ENCODE data around the gene MAP7.
"Not testable (repeated sequence)": the region's sequence is repeated elsewhere in the genome, so short reads cannot be mapped to it uniquely, and the experiment has no call there.

The MAP7 gene

DNA sequence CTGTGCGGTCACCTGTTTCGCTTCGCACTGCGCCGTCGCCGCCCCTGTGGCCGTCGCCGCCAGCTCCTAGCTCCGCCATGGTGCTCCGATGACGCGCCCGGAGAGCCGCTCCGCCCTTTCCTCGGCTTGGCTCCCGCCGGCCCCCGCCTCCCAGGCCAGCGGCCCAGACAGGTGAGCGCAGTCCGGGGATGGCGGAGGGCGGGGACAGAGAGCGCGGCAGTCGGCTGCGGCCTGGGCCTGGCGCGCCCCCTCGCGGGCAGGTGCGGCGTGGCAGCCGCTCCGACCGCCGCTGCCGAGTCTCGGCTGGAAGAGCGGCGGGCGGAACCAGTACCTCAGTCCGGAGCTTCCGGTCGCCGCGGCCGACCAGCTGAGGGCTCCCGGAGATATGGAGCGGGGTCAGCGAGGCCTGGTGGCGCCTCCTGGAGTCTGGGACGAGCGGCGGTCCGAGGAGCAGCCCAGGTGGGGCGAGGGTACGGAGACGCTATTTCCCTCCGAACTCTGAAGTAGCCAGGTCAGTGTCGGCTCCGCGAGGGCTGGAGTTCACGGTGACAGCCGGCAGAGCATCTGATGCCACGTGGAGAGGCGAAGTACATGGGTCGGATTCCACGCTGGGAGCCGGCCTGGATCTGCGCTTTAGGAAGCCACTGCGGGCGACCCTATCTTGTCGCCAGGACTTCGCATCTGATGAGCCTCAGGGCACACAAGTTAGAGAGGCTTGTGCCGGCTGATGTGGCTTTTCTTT, at the start of gene MAP7:
TSS of gene MAP7 (minus strand) at position 93 of the 742 bp plus-strand sequence. CDS start at position 79, 14 bp downstream.
- peak; percentile 86 for DNase-seq

DNA sequence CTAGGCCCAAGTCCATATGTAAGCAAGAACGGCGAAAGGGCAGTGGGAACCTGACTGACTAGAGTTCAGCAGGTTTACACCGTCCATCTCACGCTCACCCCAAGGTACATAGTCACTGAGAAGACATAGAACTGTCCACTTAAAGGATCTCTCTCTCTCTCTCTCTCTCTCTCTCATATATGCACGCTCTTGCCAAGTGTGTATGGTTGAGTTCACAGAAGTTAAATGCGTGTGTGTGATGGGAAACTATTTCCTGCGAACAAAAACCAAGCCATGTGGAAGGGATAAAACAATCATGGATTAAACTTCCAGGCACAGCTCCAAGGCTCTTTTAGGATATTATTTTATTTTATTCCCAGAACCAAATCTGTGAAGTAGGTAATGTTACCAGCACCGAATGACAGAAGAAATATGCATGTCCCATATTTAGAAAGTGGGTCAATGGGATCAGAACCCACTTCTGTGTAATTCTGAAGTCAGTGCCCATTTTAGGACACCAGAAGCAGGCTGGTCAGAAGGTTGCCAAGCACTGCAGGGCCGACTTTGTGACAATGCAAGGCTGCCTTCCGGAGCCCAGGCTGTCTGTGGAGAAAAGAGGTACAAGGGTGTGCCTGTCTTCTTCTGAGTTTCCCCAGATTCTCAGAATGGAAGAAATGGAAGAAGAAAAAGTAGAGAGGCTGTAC, 49.2 kb upstream of the MAP7 start:
- DNase-seq = no peak

DNA sequence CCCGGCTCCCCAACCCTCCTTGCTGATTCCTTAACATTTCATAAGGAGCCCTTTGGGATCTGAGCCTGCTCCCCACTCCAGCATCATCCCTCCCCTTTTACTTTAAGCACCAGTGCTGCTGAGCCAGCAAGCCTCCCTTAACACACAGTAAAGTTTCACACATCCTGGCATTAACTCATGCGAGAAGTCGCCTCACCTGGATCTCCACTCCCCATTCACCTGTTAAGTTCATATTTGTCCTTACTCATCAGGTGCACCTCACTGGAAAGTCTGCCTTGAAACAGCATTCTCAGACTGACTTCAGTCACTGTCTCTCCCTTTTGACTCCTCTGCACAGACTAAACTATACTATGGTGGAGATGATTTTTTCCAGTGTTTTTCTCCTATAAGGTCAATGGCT, 47.8 kb upstream of the MAP7 start:
- DNase-seq = no peak

DNA sequence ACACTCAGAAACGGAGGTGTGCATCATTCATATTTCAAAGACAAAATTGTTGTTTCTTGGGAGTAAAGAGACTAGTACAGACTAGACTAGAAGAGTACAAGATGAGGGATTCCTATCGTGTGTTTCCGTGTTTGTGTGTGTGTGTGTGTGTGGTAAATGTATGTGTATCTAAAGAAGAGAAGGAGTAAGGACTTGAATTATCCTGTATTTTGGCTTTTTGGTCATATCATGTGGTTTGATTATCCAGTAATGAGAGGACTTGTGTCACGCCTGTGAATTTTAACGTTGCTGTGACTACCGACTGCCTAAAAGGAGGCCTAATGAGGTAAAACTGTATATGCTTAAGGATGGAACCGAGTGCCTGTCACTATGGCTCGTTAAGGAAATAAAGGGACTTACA, 44.4 kb upstream of the MAP7 start:
- DNase-seq = no peak

DNA sequence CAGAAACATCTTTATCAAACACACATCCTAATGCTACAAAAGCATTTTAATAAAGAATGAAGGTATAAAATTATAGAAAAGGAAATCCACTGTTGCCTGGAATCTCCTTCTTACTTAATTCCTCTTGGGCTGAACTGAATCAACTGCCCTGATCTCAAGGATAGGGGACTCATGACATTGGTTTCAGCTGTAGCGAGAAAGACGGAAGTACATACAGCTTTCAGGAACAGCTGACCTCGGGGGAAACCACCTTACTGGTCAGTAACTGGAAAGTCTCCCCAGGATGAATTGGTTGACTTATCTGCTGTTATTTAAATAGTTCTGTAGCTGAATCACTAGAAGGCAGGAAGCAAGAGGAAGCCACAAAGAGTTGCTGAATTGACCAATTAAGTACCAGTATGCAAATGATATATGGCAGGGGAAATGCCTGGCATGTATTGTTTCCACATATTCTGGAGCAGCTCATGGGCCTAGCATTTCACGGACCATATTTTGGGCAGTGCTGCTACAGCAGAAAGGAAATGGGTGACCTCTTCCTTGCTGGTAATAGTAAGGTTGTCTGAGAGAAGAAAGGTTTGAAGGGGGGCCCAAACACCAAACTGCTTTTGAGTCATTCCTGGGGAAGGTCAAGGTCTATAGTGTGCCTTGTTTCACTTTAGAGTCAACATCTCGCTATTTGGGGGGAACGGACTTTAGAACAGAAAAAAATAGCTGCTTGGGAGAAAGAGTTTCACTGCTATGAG, 43.7 kb upstream of the MAP7 start:
- DNase-seq = no peak

DNA sequence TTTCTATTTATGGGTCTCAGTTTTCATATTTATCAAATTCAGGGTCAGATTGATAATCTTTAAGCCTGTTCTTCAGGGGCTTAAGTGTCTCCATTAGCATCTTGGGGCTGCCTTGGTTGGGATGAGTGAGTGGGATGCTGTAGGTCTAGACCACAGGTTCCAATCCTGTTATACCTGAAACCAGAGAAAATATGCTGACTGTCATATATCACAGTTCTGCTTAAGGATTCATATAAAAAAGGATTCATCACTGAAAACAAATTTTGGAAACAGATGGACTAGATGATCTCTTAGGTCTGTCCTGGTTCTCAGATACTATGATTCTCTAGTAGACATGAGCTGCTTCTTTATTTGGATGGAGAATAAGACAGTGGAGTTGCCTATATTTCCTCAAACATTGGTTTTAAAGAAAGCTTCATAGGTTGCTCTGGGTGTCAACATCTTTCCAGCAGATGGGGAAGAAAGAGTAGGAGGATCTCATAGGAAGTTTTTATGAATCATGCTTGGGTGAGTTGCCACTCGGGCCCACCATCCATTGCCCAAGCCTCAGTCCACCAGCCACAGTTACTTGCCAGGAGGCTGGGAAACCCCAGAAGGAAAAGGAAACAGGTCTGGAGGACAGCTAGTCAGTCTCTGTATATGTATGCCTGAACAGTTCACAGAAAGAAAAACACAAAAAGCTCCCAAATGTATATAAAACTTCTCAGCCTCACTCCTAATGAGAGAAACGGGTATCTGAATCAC, 42.9 kb upstream of the MAP7 start:
- DNase-seq = no peak

DNA sequence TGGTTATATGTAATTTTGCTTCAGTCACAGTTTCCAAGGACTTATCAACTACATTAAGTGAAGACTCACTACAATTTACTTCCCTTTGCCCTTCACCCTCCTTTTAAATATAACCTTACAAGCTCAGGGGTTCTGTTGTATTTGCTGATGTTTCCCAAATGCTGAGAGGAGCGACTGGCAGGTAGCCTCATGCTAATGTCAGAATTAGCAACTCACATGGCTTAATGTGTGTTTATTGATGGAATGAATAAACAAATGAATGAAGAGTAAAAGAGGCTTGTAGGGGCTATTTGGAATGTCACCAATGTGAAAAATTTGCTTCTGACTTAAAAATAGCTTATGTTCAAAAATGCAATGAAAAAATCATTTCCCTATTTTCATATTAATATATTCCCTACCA, 41.4 kb upstream of the MAP7 start:
- no peak for DNase-seq

DNA sequence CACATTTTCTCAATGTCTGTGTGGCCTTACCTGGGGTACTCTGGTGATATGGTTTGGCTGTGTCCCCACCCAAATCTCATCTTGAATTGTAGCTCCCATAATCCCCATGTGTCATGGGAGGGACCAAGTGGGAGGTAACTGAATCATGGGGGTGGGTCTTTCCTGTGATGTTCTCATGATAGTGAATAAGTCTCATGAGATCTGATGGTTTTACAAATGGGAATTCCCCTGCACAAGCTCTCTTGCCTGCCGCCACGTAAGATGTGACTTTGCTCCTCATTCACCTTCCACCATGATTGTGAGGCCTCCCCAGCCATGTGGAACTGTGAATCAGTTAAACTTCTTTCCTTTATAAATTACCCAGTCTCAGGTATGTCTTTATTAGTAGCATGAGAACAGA, 40.6 kb upstream of the MAP7 start:
- DNase-seq = not testable (repeated sequence)

DNA sequence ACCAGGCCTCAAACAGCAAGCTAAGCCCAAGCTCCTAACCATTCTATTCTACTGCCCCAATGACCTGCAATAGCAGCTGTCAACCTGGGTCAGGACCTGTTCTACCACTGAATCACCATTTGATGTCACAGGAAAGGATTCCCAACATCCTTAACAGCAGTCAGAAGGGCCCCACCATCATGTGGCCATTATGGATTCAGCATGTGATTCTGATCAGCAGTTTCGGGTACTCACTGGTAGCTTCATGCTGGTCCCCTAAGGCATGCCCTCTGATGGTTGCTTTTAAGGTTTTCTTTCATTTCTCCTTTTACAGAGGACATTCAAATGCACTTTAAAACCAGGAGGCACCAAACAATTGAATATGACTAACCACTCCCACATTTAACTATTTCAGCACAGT, 37.3 kb upstream of the MAP7 start:
- no peak for DNase-seq

DNA sequence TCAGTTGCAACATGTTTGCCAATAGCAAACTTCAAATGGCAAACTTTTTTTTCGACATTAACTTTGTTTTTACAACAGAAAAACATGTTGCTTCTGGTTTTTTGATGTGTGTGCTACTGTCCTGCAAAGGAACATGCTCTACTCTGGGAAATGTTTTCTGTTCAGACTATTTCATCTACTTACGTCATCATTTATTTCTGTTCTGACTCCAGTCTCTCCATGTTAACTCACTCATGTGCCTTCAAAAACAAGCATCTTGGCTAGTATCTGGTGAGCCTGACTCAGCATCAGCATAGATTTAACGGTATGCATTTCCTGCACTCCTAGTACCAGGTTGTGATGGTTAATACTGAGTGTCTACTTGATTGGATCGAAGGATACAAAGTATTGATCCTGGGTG, 36.1 kb upstream of the MAP7 start:
- no peak for DNase-seq

DNA sequence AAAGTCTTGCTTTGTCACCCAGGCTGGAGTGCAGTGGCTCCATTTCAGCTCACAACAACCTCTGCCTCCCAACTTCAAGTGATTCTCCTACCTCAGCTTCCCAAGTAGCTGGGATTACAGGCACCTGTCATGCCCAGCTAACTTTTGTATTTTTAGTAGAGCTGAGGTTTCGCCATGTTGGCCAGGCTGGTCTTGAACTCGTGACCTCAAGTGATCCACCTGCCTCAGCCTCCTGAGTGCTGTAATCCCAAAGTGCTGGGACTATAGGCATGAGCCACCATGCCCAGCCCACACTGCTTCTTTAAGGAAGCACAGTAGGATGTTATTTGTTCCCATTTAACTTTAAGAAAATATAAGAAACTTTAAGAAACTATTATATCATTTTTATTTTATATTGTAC, 35.3 kb upstream of the MAP7 start:
- DNase-seq = not testable (repeated sequence)

DNA sequence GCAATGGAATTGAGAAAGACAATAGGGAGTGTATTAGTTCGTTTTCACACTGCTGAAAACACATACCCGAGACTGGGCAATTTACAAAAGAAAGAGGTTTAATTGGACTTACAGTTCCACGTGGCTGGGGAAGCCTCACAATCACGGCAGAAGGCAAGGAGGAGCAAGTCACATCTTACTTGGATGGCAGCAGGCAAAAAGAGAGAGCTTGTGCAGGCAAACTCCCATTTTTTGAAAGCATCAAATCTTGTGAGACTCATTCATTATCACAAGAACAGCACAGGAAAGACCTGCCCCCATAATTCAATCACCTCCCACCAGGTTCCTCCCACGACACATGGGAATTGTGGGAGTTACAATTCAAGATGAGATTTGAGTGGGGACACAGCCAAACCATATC, 34.1 kb upstream of the MAP7 start:
- DNase-seq = not testable (repeated sequence)

DNA sequence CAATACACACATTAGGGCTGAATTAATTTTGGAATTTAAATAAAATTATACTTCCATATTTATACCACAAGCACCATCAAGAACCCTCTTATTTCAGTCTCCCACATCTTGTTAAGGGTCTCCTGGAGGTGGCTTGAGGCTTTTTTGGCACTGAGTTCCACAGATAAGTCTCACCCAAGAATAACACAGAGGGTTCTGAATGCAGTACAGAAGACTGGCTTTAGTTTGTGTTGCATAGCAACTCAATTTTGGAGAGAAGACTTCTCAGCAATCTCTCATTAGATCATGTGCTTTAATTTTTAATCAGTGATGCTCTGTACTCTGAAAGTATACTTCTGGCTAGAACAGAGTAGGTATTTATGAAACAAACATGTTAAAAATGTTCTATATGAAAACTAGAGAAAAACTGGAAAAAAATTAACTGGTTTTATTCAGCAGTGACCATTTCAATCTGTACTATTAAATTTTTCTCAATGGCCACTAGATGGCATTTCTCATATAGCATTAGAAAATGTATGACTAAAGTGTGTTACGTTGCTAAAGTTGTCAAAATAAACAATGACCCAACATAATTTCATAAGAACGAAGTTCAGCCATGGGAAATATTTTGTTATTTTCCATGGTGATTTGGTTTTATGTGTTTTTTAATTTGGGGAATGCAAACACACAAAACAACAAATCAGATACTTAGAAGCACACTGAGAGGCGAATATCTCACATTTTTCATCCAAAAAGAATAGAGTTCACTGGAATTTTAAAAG, 32.7 kb upstream of the MAP7 start:
- no peak for DNase-seq

DNA sequence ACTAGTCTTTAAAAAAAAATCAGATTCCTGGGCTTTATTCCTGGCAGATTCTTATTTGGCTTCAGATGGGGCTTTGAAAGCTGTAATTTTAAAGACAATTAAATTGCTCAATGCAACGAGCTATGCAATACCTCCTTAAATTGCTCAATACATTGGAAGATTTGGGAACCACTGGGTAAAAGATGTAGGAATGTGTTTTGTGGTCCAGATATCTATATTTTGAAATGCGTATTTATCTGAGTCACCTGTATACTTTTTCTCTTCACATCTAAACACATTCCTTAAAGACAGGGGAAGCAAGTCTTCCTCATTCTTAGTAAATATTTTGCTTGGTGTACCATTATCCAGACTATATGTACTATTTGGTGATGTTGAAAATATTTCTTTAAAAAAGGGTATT, 29.6 kb upstream of the MAP7 start:
- no peak for DNase-seq

DNA sequence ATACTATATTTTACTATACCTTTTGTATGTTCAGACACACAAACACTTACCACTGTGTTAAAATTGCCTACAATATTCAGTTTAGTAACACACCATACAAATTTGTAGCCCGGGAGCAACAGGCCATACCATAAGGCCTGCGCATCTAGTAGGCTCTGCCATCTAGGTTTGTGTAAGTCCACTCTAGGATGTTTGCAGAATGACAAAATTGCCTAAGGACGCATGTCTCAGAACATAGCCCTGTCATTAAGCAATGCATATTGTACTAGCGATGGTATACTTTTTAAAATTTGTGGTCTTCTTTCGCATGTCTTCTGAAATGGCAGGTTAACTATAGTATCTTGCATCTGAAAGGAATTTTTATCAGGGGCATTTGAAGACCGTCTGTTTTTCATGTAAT, 26.6 kb upstream of the MAP7 start:
- DNase-seq = no peak

DNA sequence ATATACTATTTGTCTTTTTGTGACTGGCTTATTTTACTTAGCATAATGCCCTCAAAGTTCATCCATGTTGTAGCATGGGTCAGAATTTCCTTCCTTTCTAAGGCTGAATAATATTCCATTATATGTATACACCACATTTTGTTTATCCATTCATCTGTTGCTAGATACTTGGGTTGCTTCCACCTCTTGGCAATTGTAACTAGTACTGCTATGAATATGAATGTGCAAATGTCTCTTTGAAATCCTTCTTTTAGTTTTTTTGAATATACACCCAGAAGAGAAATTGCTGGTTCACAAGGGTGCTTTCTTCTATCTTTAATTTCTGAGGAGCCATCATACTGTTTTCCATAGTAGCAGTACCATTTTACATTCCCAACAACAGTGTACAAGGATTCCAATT, 21.3 kb upstream of the MAP7 start:
- DNase-seq = no peak

DNA sequence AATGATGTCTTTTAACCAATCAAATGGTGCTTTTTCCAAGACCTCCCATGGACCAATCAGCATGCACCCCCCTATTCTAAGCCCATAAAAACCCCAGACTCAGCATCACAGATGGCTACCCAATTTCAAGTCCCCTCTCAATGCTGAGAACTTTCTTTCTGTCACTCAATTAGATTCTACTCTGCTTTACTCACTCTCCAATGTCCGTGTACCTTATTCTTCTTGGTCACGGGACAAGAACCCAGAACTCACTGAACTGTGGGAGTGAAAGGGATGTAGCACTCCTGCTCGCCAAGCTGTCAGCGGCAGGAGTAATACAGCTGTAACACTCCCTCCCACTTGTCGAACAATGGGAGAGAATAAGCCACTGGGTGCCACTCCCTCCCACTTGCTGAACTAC, 20.8 kb upstream of the MAP7 start:
- no peak for DNase-seq

DNA sequence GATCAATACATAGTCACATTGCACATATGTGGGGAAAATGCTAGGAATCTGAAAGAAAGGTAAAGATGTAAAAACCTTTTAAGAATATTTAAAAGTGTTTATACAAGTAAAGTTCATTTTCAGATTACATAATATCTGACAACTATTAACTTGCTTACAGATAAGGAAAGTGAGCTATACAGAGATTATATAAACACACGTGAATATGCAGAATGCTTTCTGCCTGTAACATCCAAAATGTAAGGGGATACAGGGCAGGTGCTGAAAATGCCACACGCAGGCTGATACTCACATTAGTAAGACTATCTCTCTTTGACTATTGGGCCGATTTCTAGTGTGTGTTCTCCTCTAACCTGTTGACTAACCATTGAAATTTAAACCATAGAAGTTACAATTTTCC, 17.9 kb upstream of the MAP7 start:
- DNase-seq = no peak

DNA sequence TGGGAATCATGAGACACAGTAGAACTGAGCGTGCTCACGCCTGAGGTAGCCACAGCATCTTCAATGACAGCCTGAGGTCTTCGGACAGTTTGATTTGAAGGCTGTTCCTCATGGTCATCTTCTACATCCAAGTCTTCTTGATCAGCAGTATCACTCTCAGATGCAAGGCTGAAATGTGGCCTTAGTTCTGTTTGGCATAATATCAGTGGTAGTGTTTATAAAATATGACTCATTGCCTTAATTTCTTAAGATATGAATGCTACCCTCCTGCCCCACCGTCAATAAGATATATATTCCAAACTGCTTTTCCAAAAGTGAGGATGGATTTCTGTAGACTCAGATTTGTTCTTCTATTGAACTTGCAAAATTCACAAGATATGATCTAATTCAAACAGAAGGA, 17.5 kb upstream of the MAP7 start:
- no peak for DNase-seq

DNA sequence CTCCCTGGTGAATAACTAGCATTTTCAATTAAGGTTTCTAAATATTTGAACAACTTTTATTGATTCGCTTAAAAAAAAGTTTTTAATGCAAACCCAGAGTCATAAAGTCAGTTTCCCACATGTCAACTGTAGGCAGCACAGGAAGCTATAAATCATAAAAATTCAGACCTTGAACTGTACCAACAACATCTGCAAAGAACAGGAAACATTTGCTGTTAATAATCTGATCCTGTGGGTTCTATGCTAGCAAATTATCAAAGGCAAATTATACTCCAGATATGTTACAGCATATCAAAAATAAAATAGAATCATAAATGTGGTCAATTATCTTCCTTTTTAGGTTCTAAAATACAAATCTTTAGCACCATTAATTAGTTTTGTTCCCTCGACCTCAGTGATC, 16.6 kb upstream of the MAP7 start:
- no peak for DNase-seq

DNA sequence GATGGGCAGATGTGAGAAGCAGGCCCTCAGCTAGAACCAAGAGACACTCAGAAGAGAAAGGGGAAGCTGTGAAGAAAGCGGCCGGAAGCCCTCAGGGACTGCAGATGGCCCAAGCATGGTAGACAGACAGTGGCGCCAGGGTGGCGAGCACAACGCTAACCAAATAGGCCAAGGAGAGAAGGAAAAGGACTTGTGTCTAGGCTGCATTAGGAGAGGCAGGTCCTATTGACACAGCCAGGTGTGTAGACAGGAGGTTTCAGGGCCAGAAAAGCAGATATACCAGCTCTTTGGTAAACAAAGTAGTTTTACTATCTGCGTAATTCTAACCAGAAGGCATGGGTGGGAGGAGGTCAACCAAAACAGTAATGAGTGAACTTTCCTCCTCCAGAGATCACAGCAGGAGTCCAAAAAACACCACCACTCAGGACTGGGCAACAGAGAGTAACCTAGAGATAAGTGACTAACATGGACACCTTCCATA, 15.8 kb upstream of the MAP7 start:
- DNase-seq = no peak

DNA sequence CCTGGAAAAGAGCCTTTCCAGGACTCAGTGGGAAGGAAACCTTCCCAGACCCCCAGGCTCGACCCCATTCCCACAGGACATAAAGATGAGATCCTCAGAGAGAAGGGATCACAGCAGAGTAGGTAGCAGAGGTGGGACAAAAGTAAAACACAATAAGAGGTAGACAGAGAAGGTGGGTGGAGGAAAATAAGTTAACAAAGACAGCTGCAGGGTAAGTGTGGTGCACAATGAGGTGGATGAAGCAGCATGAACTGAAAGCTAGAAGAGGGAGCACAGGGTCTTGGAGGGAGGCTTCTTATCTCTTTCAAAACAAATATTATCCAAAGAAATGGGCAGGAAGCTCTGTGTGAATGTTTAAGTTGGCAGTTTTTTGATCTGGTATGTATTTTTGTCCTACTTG, 14.0 kb upstream of the MAP7 start:
- DNase-seq = no peak
